Osteoblast (primary cell): ENCODE results near the gene SYT13. TPM values are rescaled to one million over a fixed set of nuclear protein-coding genes. Genes with fewer than 3 reads are reported as not detected.

Experiments
- DNase-seq: peaks from one replicate; pipeline ENCODE4 v3.0.0; 2011; ENCODE audit warnings: low spot score, mixed read lengths; ENCODE audit not compliant: insufficient read length; ENCODE audit errors: missing footprints
- H2AFZ ChIP-seq: 2 replicates; pipeline ENCODE4 v1.6.0; 2011; ENCODE audit warnings: mild to moderate bottlenecking, low read length
- H3K27ac ChIP-seq: 2 replicates; pipeline ENCODE4 v1.5.1; 2011; ENCODE audit warnings: mild to moderate bottlenecking, low read depth, low read length, moderate library complexity
- H3K27me3 ChIP-seq: 2 replicates; pipeline ENCODE4 v1.6.0; 2012; ENCODE audit warnings: mild to moderate bottlenecking, control low read depth, inconsistent platforms, low read length, moderate library complexity; ENCODE audit not compliant: insufficient read depth
- H3K36me3 ChIP-seq: 2 replicates; pipeline ENCODE4 v1.5.1; 2011; ENCODE audit warnings: mild to moderate bottlenecking, low read length, control low read depth, moderate library complexity; ENCODE audit not compliant: insufficient read depth
- H3K4me1 ChIP-seq: 2 replicates; pipeline ENCODE4 v1.5.1; 2011; ENCODE audit warnings: mild to moderate bottlenecking, low read length, control low read depth, moderate library complexity; ENCODE audit not compliant: insufficient read depth
- H3K4me2 ChIP-seq: 2 replicates; pipeline ENCODE4 v1.6.0; 2011; ENCODE audit warnings: mild to moderate bottlenecking, low read length; ENCODE audit not compliant: insufficient read depth
- H3K4me3 ChIP-seq: fragments of 200-600 bp; sonication (generic); 3 replicates; pipeline ENCODE4 v1.5.1; 2012; ENCODE audit warnings: mild to moderate bottlenecking, low read length, inconsistent platforms; ENCODE audit not compliant: insufficient read depth
- H3K79me2 ChIP-seq: 2 replicates; pipeline ENCODE4 v1.6.0; 2012; ENCODE audit warnings: mild to moderate bottlenecking, low read length, control low read depth, inconsistent platforms; ENCODE audit not compliant: insufficient read depth
- H3K9me3 ChIP-seq: 2 replicates; pipeline ENCODE4 v1.5.1; 2011; ENCODE audit warnings: low read depth, low read length, control low read depth
- H4K20me1 ChIP-seq: 2 replicates; pipeline ENCODE4 v1.6.0; 2012; ENCODE audit warnings: mild to moderate bottlenecking, low read length, control low read depth; ENCODE audit not compliant: insufficient read depth
- CTCF ChIP-seq: IDR thresholded peaks from 2 replicates; pipeline ENCODE4 v1.5.1; 2011; ENCODE audit warnings: mild to moderate bottlenecking, low read depth, low read length, moderate library complexity; ENCODE audit errors: extremely low read depth
- total RNA-seq: library from RNA; depleted of rRNA; stranded (reverse); fragments of >200 nt; gene quantifications from 2 replicates; pipeline ENCODE4 v1.2.3, GENCODE V29; 2012

The SYT13 gene
- total RNA-seq, 1 donor: under 0.01 TPM

- Histone ChIP-seq H3K79me2 (no peaks in the 10 kb centered on the region), H3K4me2 (no peak overlapping the region), H3K4me1 (no peaks in the 10 kb centered on the region), H3K4me3 (no peak overlapping the region), H2AFZ (no peak overlapping the region), H4K20me1 (no peaks in the 10 kb centered on the region), H3K36me3 (no peaks in the 10 kb centered on the region), H3K27me3 (peaks cover 45% of the 10 kb centered on the region), H3K9me3 (no peaks in the 10 kb centered on the region), H3K27ac (no peak overlapping the region)
- TF ChIP-seq CTCF: no peak
- DNase-seq: no peak
These were observed 32.4 kb upstream of the SYT13 start for GRCh38 chr11:45318516-45318915.

- no peaks in the 10 kb centered on the region for H4K20me1 ChIP-seq
- H3K36me3 ChIP-seq: no peaks in the 10 kb centered on the region
- no peak overlapping the region for H2AFZ ChIP-seq
- DNase-seq: no peak
- H3K4me3 ChIP-seq: no peak overlapping the region
- H3K27me3 ChIP-seq: peaks cover 40% of the 10 kb centered on the region
- H3K9me3 ChIP-seq: no peaks in the 10 kb centered on the region
- H3K4me1 ChIP-seq: no peaks in the 10 kb centered on the region
- no peak overlapping the region for H3K27ac ChIP-seq
- H3K4me2 ChIP-seq: no peak overlapping the region
- no peaks in the 10 kb centered on the region for H3K79me2 ChIP-seq
- no peak for TF ChIP-seq CTCF
These were observed 30.1 kb upstream of the SYT13 start for GRCh38 chr11:45316258-45316657.

GRCh38 chr11:45314900-45315299 is 28.8 kb upstream of the SYT13 start:
- H3K27ac ChIP-seq: no peak overlapping the region

More at GRCh38 chr11:45314900-45315299, 28.8 kb upstream of the SYT13 start:
- Histone ChIP-seq H3K4me2 (no peak overlapping the region), H3K36me3 (no peaks in the 10 kb centered on the region), H4K20me1 (no peaks in the 10 kb centered on the region), H3K4me1 (no peaks in the 10 kb centered on the region), H3K9me3 (no peaks in the 10 kb centered on the region), H2AFZ (no peak overlapping the region), H3K27me3 (peaks cover 36% of the 10 kb centered on the region), H3K4me3 (no peak overlapping the region), H3K79me2 (no peaks in the 10 kb centered on the region)
- TF ChIP-seq CTCF: no peak
- DNase-seq: no peak
